ENCODE measurements around the gene UBE2N.

DNA sequence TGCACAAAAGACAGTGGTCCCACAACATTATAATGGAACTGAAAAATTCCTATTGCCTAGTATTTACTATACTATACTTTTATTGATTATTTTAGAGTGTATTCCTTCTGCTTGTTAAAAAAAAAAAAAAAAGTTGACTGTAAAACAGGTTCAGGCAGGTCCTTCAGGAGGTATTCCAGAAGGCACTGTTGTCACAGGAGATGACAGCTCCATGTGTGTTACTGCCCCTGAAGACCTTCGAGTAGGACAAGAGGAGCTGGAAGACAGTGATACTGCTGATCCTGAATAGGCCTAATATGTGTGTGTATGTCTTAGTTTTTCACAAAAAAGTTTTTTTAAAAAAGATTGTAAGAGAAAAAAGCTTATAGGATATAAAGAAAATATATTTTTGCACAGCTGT is 12.3 kb downstream of the UBE2N start:
- TF ChIP-seq, protein P1, sequence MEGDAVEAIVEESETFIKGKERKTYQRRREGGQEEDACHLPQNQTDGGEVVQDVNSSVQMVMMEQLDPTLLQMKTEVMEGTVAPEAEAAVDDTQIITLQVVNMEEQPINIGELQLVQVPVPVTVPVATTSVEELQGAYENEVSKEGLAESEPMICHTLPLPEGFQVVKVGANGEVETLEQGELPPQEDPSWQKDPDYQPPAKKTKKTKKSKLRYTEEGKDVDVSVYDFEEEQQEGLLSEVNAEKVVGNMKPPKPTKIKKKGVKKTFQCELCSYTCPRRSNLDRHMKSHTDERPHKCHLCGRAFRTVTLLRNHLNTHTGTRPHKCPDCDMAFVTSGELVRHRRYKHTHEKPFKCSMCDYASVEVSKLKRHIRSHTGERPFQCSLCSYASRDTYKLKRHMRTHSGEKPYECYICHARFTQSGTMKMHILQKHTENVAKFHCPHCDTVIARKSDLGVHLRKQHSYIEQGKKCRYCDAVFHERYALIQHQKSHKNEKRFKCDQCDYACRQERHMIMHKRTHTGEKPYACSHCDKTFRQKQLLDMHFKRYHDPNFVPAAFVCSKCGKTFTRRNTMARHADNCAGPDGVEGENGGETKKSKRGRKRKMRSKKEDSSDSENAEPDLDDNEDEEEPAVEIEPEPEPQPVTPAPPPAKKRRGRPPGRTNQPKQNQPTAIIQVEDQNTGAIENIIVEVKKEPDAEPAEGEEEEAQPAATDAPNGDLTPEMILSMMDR (IDR thresholded peaks at IDR 0.05; ENCODE audit: low read length): no peak
- TF ChIP-seq EZH2 (optimal IDR thresholded peaks at IDR 0.05; ENCODE audit: low read depth, low read length): no peak
- no peak for TF ChIP-seq EZH2phosphoT487 (IDR thresholded peaks at IDR 0.05; ENCODE audit: low read length)
